PC-3 (cell line): ENCODE data around the gene CD99L2. TPM values are rescaled to one million over a fixed set of nuclear protein-coding genes. Genes with fewer than 3 reads are reported as not detected.
A peak's percentile ranks its signal among the peaks of the same experiment; 100 is the strongest.

Experiments used
- ATAC-seq: fragments of 200-7000 bp; cut with Tn5 transposase; 2 replicates; pipeline ENCODE4 v1.9.1; 2020; ENCODE audit warnings: mild to moderate bottlenecking, moderate library complexity
- BruUV-seq: library from RNA; stranded (reverse); fragments of 400-500 nt; replicated peaks from 2 replicates; lab custom pipeline; 2021; lab: Mats Ljungman, UMichigan
- CTCF ChIA-PET: fragments of 300-600 bp; sonication (Branson Sonifier 250); formaldehyde crosslinking; loops from one replicate; lab custom pipeline; 2022; ENCODE audit warnings: antibody characterized with exemption; lab: Charles Lee
- POLR2A ChIA-PET: fragments of 300-600 bp; sonication (Branson Sonifier 250); formaldehyde crosslinking; loops from one replicate; lab custom pipeline; 2022; ENCODE audit warnings: antibody characterized with exemption; ENCODE audit not compliant: unreplicated experiment; lab: Charles Lee
- DNase-seq: peaks from one replicate; pipeline ENCODE4 v3.0.0-alpha.2; 2015
- H2AFZ ChIP-seq: fragments of 300-600 bp; sonication (generic); 2 replicates; pipeline ENCODE4 v1.6.0; 2016; ENCODE audit warnings: antibody characterized with exemption, low read length
- H3F3A ChIP-seq: fragments of 300-600 bp; sonication (generic); one replicate; pipeline ENCODE4 v1.6.0; 2017; ENCODE audit warnings: antibody characterized with exemption, low read length, control low read depth, mild to moderate bottlenecking; ENCODE audit not compliant: unreplicated experiment
- H3K27ac ChIP-seq: fragments of 300-600 bp; sonication (generic); 2 replicates; pipeline ENCODE4 v1.5.1; 2016; ENCODE audit warnings: mild to moderate bottlenecking, low read length
- H3K27me3 ChIP-seq: fragments of 300-600 bp; sonication (generic); 2 replicates; pipeline ENCODE4 v1.6.1; 2016; ENCODE audit warnings: low read length, mixed read lengths
- H3K36me3 ChIP-seq: fragments of 300-600 bp; sonication (generic); 2 replicates; pipeline ENCODE4 v1.6.1; 2016; ENCODE audit warnings: low read depth, mixed run types, low read length, mixed read lengths
- H3K4me1 ChIP-seq: fragments of 300-600 bp; sonication (generic); 2 replicates; pipeline ENCODE4 v1.5.1; 2016; ENCODE audit warnings: low read length; ENCODE audit not compliant: insufficient read depth
- H3K4me2 ChIP-seq: fragments of 300-600 bp; sonication (generic); 2 replicates; pipeline ENCODE4 v1.6.0; 2016; ENCODE audit warnings: low read length
- H3K4me3 ChIP-seq: fragments of 300-600 bp; sonication (generic); 2 replicates; pipeline ENCODE4 v1.5.1; 2016; ENCODE audit warnings: mild to moderate bottlenecking, low read length, mixed read lengths
- H3K79me2 ChIP-seq: fragments of 300-600 bp; sonication (generic); 2 replicates; pipeline ENCODE4 v1.6.1; 2017; ENCODE audit warnings: low read length, mixed read lengths
- H3K9ac ChIP-seq: fragments of 300-600 bp; sonication (generic); 2 replicates; pipeline ENCODE4 v1.6.0; 2016; ENCODE audit warnings: mild to moderate bottlenecking, low read length
- H3K9me2 ChIP-seq: fragments of 300-600 bp; sonication (generic); replicated peaks from 2 replicates; pipeline ENCODE4 v1.6.1; 2016; ENCODE audit warnings: mixed run types, low read length, mixed read lengths
- H3K9me3 ChIP-seq: fragments of 300-600 bp; sonication (generic); 2 replicates; pipeline ENCODE4 v1.6.1; 2016; ENCODE audit warnings: low read length, mixed read lengths
- H4K20me1 ChIP-seq: fragments of 300-600 bp; sonication (generic); 2 replicates; pipeline ENCODE4 v1.6.1; 2016; ENCODE audit warnings: low read length, mixed read lengths
- EZH2 ChIP-seq: fragments of 300-600 bp; sonication (generic); IDR thresholded peaks from one replicate; pipeline ENCODE4 v1.6.1; 2017; ENCODE audit warnings: antibody characterized with exemption, mild to moderate bottlenecking, low read length; ENCODE audit not compliant: unreplicated experiment
- EZH2phosphoT487 ChIP-seq: fragments of 300-600 bp; sonication (generic); IDR thresholded peaks from 2 replicates; pipeline ENCODE4 v1.6.1; 2018; ENCODE audit warnings: mild to moderate bottlenecking, antibody characterized with exemption, low read length, borderline replicate concordance
- intact Hi-C: fragments of 100-400 bp; cut with micrococcal nuclease; formaldehyde crosslinking; loops from 2 replicates; pipeline ENCODE4 v1.9.0; 2023
- total RNA-seq: library from RNA; depleted of rRNA; stranded (reverse); fragments of >200 nt; gene quantifications from 2 replicates; pipeline ENCODE4 v1.2.3, GENCODE V29; 2014
- TF ChIP-seq, protein P1 (sequence below): fragments of 300-600 bp; sonication (generic); conservative IDR thresholded peaks from 2 replicates; pipeline ENCODE4 v1.5.1; 2017; ENCODE audit warnings: antibody characterized with exemption, low read depth, mild to moderate bottlenecking, low read length

Gene CD99L2
- total RNA-seq, 1 experiment from 2014 or later, result 9.4 TPM

DNA sequence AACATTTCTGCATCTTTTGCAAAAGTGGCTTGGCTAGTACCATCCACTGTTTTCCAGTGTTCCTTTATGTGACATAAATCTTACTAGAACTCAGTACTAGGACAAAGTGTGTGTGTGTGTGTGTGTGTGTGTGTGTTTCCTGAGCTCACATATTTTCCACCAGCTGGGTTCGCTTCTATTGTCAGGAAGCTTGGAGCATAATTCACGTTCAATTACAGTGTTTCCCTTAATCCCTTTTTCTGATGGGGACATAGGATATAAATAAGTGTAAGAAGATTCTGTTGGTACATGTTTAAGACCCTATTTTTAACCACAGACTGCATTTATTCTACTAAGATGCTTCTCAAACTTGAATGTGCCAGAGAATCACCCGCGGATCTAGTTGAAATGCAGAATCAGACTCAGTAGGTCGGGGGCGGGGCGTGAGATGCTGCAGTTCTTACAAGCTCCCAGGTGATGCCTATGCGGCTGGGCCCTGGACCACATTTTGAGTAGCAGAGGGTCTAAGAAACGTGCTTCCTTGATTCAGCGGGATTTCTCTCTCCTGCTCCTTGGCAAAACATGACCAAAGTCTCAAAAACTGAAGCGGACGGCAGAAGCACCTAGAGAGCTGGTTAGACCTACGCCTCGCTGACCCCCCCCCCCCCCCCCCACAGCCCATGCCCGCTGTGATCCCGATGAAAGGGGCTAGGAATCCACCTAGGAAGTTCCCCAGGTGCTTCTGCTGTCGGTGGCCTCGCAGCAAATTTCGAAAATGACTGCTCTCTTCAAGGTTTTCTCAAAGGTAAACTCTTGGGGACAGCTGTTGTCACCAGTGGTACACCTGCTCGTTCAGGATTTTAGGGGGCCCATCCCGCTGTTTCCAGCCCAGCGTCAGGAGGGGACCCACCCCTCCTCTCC, 797 bp downstream of the CD99L2 start:
- H3K4me1 ChIP-seq, result peaks cover 9% of the 10 kb centered on the region; the same call in 1 of the 2 replicates
- peak overlapping the region; percentile 11; the same call in 1 of the 2 replicates for H3K27ac ChIP-seq
- CTCF ChIA-PET, result no interaction called here
- BruUV-seq, result TSS peak; percentile 79
- peak overlapping the region; percentile 93 for H3K9ac ChIP-seq
- no peaks in the 10 kb centered on the region for H3K36me3 ChIP-seq
- peaks cover 15% of the 10 kb centered on the region for H3K79me2 ChIP-seq
- ATAC-seq, result no peak; the same call in 1 of the 2 replicates
- no peaks in the 10 kb centered on the region for H3F3A ChIP-seq
- H3K4me2 ChIP-seq, result peak overlapping the region; percentile 92
- H3K9me2 ChIP-seq, result no peaks in the 10 kb centered on the region
- no peaks in the 10 kb centered on the region for H3K9me3 ChIP-seq
- POLR2A ChIA-PET, result interaction anchor here (1.2 kb wide), 1 partner anchor 36 kb away, joined by 3 read pairs; no protein-coding TSS in a partner anchor
- peak; percentile 15 for DNase-seq
- H3K4me3 ChIP-seq, result peak overlapping the region; percentile 92
- TF ChIP-seq EZH2 (no peak), EZH2phosphoT487 (no peak)
- TF ChIP-seq, protein P1, sequence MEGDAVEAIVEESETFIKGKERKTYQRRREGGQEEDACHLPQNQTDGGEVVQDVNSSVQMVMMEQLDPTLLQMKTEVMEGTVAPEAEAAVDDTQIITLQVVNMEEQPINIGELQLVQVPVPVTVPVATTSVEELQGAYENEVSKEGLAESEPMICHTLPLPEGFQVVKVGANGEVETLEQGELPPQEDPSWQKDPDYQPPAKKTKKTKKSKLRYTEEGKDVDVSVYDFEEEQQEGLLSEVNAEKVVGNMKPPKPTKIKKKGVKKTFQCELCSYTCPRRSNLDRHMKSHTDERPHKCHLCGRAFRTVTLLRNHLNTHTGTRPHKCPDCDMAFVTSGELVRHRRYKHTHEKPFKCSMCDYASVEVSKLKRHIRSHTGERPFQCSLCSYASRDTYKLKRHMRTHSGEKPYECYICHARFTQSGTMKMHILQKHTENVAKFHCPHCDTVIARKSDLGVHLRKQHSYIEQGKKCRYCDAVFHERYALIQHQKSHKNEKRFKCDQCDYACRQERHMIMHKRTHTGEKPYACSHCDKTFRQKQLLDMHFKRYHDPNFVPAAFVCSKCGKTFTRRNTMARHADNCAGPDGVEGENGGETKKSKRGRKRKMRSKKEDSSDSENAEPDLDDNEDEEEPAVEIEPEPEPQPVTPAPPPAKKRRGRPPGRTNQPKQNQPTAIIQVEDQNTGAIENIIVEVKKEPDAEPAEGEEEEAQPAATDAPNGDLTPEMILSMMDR, result no peak
- no peaks in the 10 kb centered on the region for H4K20me1 ChIP-seq
- no peaks in the 10 kb centered on the region for H3K27me3 ChIP-seq
- intact Hi-C loops, result loop anchor here (1.0 to 10.0 kb wide), 2 partner anchors 86 to 103 kb away; partner anchors contain the start of gene HMGB3
- H2AFZ ChIP-seq, result peak overlapping the region; percentile 67; the same call in 1 of the 2 replicates

DNA sequence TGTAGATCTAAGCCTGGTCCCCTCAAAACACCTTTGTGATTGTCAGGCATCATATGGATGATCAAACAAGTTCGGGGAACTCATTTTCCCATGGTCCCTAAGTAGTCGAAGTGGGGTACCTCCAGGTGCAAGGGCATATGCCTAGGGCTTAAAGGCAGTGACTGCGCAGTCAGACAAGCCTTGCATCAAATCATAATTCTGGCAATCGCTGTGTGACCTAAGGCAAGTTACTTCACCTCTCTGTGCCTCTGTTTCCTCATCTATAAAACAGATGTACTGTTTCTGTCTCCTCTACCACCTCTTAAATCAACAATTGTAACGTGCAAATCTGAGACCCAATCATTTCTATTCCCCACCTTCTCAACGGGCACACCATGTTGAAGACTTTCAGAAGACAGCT, 1.8 kb downstream of the CD99L2 start:
- H3K9ac ChIP-seq, result no peak overlapping the region
- ChIA-PET CTCF (no interaction called here), POLR2A (no interaction called here)
- H3K4me2 ChIP-seq, result no peak overlapping the region
- no peak overlapping the region for H3K4me3 ChIP-seq
- BruUV-seq, result no TSS peak
- H3K79me2 ChIP-seq, result peaks cover 15% of the 10 kb centered on the region
- H4K20me1 ChIP-seq, result no peaks in the 10 kb centered on the region
- H3K27me3 ChIP-seq, result no peaks in the 10 kb centered on the region
- no peak for DNase-seq
- no peaks in the 10 kb centered on the region for H3K36me3 ChIP-seq
- H3K9me3 ChIP-seq, result no peaks in the 10 kb centered on the region
- no peak overlapping the region for H2AFZ ChIP-seq
- intact Hi-C loops, result loop anchor here (10.0 kb wide), 1 partner anchor 102 kb away; no protein-coding TSS in a partner anchor
- ATAC-seq, result no peak
- no peaks in the 10 kb centered on the region for H3F3A ChIP-seq
- no peak overlapping the region for H3K27ac ChIP-seq
- peaks cover 9% of the 10 kb centered on the region; the same call in 1 of the 2 replicates for H3K4me1 ChIP-seq
- no peak for TF ChIP-seq EZH2
- TF ChIP-seq, protein P1, result no peak
- no peaks in the 10 kb centered on the region for H3K9me2 ChIP-seq

DNA sequence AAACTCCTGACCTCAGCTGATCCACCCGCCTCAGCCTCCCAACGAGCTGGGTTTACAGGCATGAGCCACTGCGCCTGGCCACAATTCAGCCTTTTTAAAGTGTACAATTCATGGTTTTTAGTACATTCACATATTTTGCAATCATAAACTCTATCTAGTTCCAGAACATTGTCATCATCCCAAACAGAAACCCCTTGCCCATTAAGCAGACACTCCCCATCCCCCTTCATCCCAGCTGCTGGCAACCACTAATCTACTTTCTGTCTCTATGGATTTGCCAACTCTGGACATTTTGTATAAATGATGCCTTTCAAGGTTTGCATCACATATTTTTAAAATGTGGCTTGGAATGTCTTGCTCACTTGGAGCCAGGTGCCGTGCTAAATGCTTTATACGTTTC, 4.5 kb downstream of the CD99L2 start:
- Histone ChIP-seq H3K9me2 (no peaks in the 10 kb centered on the region), H3K9me3 (no peaks in the 10 kb centered on the region), H4K20me1 (no peaks in the 10 kb centered on the region), H2AFZ (no peak overlapping the region), H3K27me3 (no peaks in the 10 kb centered on the region), H3K4me3 (no peak overlapping the region), H3K36me3 (no peaks in the 10 kb centered on the region), H3K79me2 (peaks cover 15% of the 10 kb centered on the region), H3F3A (no peaks in the 10 kb centered on the region), H3K4me2 (no peak overlapping the region), H3K27ac (no peak overlapping the region), H3K4me1 (peaks cover 9% of the 10 kb centered on the region; the same call in 1 of the 2 replicates), H3K9ac (no peak overlapping the region)
- POLR2A ChIA-PET, result no interaction called here
- no peak for TF ChIP-seq EZH2
- TF ChIP-seq, protein P1, result no peak
- TF ChIP-seq EZH2phosphoT487, result no peak
- BruUV-seq, result no TSS peak
- CTCF ChIA-PET, result no interaction called here
- ATAC-seq, result no peak
- intact Hi-C loops, result loop anchor here (10.0 kb wide), 1 partner anchor 99 kb away; no protein-coding TSS in a partner anchor
- no peak for DNase-seq
